AG09319 (cell line): ENCODE measurements around the gene FGD3.

Source experiments
- DNase-seq: peaks from one replicate; pipeline ENCODE4 v3.0.0-alpha.2; 2010; ENCODE audit warnings: low read depth; ENCODE audit errors: extremely low read depth
- TF ChIP-seq, protein P1 (sequence below): IDR thresholded peaks from 2 replicates; pipeline ENCODE4 v1.5.1; 2011; ENCODE audit warnings: low read depth, mild to moderate bottlenecking, inconsistent platforms, low read length, moderate library complexity

FGD3 gene

DNA sequence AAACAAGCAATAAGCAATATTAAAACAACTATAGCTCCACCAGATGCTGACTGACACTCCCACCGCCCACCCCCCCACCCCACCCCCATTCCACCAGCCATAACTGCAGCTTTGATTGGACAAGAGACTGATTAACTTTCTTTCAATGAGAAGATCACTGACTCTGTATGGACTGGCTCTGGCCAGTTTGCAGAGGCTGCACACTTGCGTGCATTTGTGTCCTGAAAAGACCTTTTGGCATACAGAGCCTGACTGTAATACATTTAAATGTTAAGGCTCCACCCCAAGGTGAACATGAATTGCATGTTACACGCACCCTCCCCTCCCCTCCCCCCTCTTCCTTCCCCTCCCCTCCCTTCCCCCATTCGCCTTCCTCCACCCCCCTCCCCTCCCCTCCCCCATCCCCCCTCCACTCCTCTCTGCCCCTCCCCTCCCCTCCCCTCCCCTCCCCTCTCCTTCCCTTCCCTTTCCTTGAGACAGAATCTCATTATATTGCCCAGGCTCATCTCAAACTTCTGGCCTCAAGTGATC, 31.1 kb downstream of the FGD3 start:
- TF ChIP-seq, protein P1, sequence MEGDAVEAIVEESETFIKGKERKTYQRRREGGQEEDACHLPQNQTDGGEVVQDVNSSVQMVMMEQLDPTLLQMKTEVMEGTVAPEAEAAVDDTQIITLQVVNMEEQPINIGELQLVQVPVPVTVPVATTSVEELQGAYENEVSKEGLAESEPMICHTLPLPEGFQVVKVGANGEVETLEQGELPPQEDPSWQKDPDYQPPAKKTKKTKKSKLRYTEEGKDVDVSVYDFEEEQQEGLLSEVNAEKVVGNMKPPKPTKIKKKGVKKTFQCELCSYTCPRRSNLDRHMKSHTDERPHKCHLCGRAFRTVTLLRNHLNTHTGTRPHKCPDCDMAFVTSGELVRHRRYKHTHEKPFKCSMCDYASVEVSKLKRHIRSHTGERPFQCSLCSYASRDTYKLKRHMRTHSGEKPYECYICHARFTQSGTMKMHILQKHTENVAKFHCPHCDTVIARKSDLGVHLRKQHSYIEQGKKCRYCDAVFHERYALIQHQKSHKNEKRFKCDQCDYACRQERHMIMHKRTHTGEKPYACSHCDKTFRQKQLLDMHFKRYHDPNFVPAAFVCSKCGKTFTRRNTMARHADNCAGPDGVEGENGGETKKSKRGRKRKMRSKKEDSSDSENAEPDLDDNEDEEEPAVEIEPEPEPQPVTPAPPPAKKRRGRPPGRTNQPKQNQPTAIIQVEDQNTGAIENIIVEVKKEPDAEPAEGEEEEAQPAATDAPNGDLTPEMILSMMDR, result no peak
- DNase-seq, result no peak

DNA sequence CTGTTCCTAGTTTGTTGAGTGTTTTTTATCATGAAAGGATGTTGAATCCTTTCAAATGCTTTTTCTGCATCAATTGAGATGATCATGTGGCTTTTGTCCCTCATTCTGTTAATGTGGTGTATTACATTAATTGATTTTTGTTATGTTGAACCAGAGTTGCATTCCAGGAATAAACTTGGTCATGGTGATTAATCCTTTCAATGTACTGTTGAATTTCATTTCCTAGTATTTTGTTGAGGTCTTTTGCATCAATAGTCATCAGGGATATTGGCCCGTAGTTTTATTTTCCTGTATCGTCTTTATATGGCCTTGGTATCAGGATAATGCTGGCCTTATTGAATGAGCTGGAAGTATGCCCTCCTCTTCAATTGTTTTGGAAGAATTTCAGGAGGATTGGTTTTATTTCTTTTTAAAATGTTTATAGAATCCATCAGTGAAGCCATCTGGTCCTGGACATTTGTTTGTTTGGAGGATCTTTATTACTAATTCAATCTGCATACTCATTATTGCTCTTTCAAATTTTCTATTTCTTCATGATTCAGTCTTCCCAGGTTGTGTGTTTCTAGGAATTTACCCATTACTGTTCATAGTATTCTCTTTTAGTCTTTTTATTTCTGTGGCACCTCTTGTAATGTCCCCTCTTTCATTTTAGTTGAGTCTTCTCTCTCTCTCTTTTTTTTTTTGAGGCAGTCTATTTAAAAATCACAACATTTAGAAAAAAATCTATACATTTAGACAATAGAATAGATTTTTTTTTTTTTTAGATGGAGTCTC, 32.1 kb downstream of the FGD3 start:
- no peak for DNase-seq
- TF ChIP-seq, protein P1, result no peak

DNA sequence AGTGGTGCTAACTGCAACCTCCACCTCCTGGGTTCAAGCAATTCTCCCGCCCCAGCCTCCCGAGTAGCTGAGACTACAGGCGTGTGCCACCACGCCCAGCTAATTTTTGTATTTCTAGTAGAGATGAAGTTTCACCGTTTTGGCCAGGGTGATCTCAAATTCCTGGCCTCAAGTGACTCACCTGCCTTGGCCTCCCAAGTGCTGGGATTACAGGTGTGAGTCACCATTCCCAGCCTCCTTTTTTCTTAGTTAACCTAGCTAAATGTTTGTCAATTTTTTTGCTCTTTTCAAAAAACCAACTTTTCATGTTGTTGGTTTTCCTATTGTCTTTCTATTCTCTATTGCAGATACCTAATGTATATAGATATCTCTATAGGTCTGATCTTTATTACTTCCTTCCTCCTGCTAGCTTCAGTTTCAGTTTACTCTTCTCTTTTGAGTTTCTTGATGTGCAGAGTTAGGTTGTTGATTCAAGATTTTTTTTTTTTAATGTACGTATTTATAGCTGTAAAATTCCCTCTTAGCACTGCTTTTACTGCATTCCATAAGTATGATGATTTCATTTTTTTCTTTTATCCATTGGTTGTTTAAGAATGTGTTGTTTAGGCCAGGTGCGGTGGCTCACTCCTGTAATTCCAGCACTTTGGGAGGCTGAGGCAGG, 32.9 kb downstream of the FGD3 start:
- no peak for DNase-seq
- TF ChIP-seq, protein P1, result no peak

DNA sequence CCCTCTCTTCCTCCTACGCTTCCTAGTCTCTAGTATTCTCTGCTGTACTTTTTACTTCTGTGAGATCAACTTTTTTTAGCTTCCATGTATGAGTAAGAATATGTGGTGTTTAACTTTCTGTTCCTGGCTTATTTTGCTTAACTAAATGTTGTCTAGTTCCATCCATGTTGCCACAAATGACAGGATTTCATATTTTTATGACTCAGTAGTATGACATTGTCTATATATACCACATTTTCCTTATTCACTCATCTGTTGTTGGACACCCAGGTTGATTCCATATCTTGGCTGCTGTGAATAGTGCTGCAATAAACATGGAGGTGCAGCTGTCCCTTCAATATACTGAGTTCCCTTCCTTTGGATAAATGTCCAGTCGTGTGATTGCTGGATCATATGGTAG, 34.8 kb downstream of the FGD3 start:
- DNase-seq, result no peak
- TF ChIP-seq, protein P1, result no peak

DNA sequence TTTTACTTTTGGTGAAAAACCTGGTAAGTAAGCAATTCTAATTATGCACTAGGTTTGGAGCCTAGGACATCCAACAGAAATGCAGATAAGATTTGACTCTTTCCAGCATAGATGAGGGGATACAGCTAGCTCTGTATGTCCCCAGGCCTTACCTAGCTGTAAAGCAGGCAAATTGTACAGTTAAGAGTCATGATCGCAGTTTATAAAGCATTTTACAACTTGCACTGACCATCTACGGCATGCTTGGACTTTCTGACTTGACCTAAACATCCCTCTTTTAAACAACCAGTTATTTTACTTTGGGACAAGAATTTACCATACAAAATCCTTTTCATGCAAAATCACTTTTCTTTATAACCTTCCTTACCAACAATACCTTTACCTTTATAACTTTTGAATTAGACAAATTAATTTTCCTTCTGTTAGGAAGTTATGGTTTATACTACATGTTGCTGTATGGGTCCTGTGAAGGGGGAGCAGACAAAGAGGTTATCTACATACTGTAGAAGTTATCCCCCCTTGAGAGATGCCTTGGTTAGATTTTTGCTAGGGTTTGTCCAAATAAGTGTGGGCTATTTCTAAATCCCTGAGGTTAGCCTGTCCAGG, 36.8 kb downstream of the FGD3 start:
- no peak for DNase-seq
- TF ChIP-seq, protein P1, result no peak

DNA sequence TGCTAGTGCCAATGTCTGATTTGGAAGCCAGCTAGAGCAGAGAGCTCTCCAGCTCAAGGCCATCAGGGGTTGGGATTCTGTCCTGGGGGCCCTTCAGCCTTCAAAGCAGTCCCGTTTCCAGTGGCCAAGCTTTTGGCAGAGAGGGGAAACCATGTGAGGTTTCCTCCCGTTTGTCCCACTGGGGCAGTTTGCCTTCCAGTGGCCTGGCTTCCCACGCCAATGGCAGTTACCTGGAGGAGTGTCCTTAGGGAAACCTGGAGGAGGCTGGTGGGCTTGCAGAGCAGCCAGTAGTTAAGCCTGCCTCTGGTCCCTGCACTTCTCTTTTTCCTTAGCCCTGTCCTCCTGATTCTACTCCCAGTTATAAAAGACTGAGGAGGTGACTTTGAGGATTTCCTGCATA, 37.7 kb downstream of the FGD3 start:
- no peak for DNase-seq
- TF ChIP-seq, protein P1, result no peak
